Measurements from ENCODE around the gene OTOA.
"Not testable (repeated sequence)": the region's sequence is repeated elsewhere in the genome, so short reads cannot be mapped to it uniquely, and the experiment has no call there.

Gene OTOA

DNA sequence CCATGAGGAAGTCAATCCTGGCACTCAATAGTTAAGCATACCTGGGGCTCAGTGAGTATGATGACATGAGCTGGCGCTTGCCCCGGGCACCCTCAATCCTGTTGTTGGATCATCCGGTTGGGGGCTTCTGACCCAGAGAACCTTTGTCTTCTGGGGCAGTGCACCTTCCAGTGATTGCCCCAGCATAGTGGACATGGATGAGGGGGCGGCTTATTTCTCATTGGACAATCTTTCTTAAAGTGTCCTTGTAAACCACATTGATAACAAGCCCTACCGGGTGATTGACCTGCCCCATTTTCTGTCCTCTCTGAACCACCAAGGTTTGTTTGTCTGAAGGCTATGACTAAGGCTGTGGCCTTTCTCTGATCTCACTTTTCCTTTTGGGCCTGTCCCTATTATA is 29.6 kb upstream of the OTOA start:
- no peak overlapping the region for H3K4me3 ChIP-seq (ENCODE audit: low read depth, low read length)
- no peak for DNase-seq (ENCODE audit: low read depth, low spot score)
- TF ChIP-seq, protein P1, sequence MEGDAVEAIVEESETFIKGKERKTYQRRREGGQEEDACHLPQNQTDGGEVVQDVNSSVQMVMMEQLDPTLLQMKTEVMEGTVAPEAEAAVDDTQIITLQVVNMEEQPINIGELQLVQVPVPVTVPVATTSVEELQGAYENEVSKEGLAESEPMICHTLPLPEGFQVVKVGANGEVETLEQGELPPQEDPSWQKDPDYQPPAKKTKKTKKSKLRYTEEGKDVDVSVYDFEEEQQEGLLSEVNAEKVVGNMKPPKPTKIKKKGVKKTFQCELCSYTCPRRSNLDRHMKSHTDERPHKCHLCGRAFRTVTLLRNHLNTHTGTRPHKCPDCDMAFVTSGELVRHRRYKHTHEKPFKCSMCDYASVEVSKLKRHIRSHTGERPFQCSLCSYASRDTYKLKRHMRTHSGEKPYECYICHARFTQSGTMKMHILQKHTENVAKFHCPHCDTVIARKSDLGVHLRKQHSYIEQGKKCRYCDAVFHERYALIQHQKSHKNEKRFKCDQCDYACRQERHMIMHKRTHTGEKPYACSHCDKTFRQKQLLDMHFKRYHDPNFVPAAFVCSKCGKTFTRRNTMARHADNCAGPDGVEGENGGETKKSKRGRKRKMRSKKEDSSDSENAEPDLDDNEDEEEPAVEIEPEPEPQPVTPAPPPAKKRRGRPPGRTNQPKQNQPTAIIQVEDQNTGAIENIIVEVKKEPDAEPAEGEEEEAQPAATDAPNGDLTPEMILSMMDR (IDR thresholded peaks at IDR 0.05; ENCODE audit: low read depth, low read length), result no peak
- in situ Hi-C loops (cut with HindIII; ENCODE audit: low sequenced_read_pairs), result no loop called here

DNA sequence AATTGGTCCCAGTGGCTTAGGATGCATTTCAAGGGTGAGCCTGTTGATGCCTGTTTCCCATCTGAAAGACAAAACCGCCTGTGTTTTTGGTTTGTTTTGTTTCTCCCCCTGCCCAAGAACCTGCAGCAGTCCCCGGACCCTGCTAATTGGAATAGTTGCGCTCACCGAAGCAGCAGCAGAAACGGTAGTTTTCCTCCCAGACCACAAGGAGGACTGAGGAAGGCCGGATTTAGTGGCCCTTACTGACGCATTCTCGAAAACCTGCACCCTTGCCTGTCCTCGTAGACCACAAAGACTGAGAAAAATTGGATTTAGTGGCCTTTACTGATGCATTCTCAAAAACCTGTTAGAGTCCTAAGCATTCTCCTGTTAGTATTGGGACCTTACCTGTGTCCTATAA is 28.1 kb upstream of the OTOA start:
- DNase-seq (ENCODE audit: low read depth, low spot score); H3K4me3 ChIP-seq (ENCODE audit: low read depth, low read length); in situ Hi-C loops (cut with HindIII; ENCODE audit: low sequenced_read_pairs): not testable (repeated sequence)

DNA sequence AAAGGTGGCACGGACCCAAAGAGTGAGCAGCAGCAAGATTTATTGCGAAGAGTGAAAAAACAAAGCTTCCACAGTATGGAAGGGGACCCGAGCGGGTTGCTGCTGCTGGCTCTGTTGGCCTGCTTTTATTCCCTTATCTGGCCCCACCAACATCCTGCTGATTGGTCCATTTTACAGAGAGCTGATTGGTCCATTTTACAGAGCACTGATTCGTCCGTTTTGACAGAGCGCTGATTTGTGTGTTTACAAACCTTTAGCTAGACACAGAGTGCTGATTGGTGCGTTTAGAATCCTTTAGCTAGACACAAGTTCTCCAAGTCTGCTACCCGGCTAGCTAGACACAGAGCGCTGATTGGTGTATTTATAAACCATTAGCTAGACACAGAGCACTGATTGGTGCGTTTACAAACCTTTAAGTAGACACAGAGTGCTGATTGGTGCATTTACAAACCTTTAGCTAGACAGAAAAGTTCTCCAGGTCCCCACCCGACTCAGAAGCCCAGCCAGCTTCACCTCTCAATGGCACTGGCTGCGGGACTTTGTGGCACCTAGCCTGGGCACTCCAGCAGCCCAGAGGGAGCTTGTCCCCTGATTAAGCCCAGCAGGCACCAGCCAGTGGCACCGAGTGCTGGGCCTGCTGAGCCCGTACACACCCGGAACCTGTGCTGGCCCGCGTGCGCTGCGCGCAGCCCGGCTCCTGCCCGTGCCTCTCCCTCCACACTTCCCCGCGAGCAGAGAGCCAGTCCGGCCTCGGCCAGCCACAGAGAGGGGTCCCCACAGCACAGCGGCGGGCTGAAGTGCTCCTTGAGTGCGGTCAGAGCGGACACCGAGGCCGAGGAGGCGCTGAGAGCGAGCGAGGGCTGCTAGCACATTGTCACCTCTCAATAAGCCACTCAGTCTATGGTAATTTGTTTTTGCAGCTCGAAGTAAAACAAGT is 26.5 kb upstream of the OTOA start:
- H3K4me3 ChIP-seq (ENCODE audit: low read depth, low read length), result no peak overlapping the region
- TF ChIP-seq, protein P1 (IDR thresholded peaks at IDR 0.05; ENCODE audit: low read depth, low read length), result no peak
- in situ Hi-C loops (cut with HindIII; ENCODE audit: low sequenced_read_pairs), result no loop called here
- DNase-seq (ENCODE audit: low read depth, low spot score), result no peak

- H3K4me3 ChIP-seq (ENCODE audit: low read depth, low read length), result no peak overlapping the region
- DNase-seq (ENCODE audit: low read depth, low spot score), result peak; percentile 35
- in situ Hi-C loops (cut with HindIII; ENCODE audit: low sequenced_read_pairs), result no loop called here
- TF ChIP-seq, protein P1 (IDR thresholded peaks at IDR 0.05; ENCODE audit: low read depth, low read length), result no peak
Measured at GRCh38 chr16:21638573-21638975, 25.2 kb upstream of the OTOA start.

DNA sequence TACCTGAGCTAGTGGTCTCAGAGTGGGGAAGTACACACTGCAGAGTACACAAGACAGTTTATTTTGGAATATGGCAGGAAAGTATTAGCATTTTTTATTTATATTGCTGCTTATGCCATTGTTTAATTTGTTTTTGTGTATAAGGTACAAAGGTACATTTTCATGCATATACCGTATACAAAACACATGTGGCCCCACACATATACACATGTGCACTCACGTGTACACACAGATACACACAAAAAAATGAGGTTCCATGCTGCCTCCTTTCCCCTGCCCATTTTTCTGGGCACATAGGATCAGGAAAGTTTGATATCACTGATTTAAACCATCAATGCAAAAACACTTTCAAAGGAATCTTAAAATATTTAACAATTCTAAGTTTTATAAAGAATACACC is 24.3 kb upstream of the OTOA start:
- no peak overlapping the region for H3K4me3 ChIP-seq (ENCODE audit: low read depth, low read length)
- in situ Hi-C loops (cut with HindIII; ENCODE audit: low sequenced_read_pairs), result no loop called here
- DNase-seq (ENCODE audit: low read depth, low spot score), result no peak
- TF ChIP-seq, protein P1 (IDR thresholded peaks at IDR 0.05; ENCODE audit: low read depth, low read length), result no peak

- in situ Hi-C loops (cut with HindIII; ENCODE audit: low sequenced_read_pairs), result no loop called here
- DNase-seq (ENCODE audit: low read depth, low spot score), result no peak
- TF ChIP-seq, protein P1 (IDR thresholded peaks at IDR 0.05; ENCODE audit: low read depth, low read length), result no peak
- no peak overlapping the region for H3K4me3 ChIP-seq (ENCODE audit: low read depth, low read length)
Measured at GRCh38 chr16:21641916-21642315, 21.9 kb upstream of the OTOA start.

DNA sequence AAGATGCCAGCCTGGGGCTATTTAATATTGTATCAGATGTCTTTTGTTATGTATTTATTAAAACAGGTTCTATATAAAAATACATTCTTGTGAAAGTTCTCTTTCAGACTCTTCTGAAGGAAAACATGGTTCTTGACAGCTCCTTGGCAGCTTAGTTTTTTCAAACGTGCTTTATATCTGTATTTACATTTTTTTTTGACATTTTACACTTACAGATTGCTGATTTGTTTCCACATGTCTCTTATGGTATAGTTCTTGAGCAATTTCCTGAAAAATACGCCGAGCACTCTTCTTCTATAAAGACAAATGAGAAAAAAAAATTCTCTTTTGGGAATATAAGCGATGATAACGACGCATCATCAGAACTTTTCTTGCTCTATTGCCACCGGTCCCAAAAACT is 20.9 kb upstream of the OTOA start:
- no peak overlapping the region for H3K4me3 ChIP-seq (ENCODE audit: low read depth, low read length)
- DNase-seq (ENCODE audit: low read depth, low spot score), result no peak
- in situ Hi-C loops (cut with HindIII; ENCODE audit: low sequenced_read_pairs), result no loop called here
- TF ChIP-seq, protein P1 (IDR thresholded peaks at IDR 0.05; ENCODE audit: low read depth, low read length), result no peak
